SK-N-SH (cell line): Measurements from ENCODE around the gene G6PC2. TPM values are rescaled to one million over a fixed set of nuclear protein-coding genes. Genes with fewer than 3 reads are reported as not detected.

Experiments used
- CTCF ChIA-PET: fragments of 300-600, 350-600 bp; formaldehyde crosslinking; extraction: SDS; loops from one replicate; lab custom pipeline; 2021; lab: Yijun Ruan, JAX
- POLR2A ChIA-PET: fragments of 350-600 bp; sonication (Branson Sonifier 250); formaldehyde crosslinking; extraction: SDS; loops from one replicate; lab custom pipeline; 2020; ENCODE audit warnings: antibody characterized with exemption, inconsistent platforms; lab: Yijun Ruan, JAX
- DNase-seq: peaks from one replicate; pipeline ENCODE4 v3.0.0; 2012
- H2AFZ ChIP-seq: fragments of 200-600 bp; sonication (generic); 2 replicates; pipeline ENCODE4 v1.8.1; 2016; ENCODE audit warnings: antibody characterized with exemption, mild to moderate bottlenecking, low read depth
- H3F3A ChIP-seq: fragments of 200-600 bp; sonication (generic); replicated peaks from 2 replicates; pipeline ENCODE3; 2016; ENCODE audit warnings: antibody characterized with exemption, mild to moderate bottlenecking; ENCODE audit not compliant: insufficient read depth
- H3K27ac ChIP-seq, 2 experiments: fragments of 200-500 bp in 1 of 2; fragments of 200-600 bp in 1 of 2; sonication (Bioruptor generic) in 1 of 2; sonication (generic), shearing (Covaris generic) in 1 of 2; 2 replicates each; pipeline versions ENCODE4 v1.5.1 to v1.6.1; 2014 to 2016; ENCODE audit warnings: low read depth in 2 of 2, inconsistent platforms in 1 of 2, low read length in 1 of 2, mild to moderate bottlenecking in 1 of 2, mixed read lengths in 1 of 2
- H3K27me3 ChIP-seq: fragments of 200-600 bp; sonication (generic), shearing (Covaris generic); 2 replicates; pipeline ENCODE4 v1.6.1; 2016; ENCODE audit warnings: mixed run types; ENCODE audit not compliant: insufficient read depth
- H3K36me3 ChIP-seq, 2 experiments: fragments of 200-500 bp in 1 of 2; fragments of 200-600 bp in 1 of 2; sonication (Bioruptor generic) in 1 of 2; sonication (generic) in 1 of 2; replicated peaks in 1 of 2; 2 replicates each; pipeline versions ENCODE3 to v1.5.1; 2014 to 2016; ENCODE audit warnings: low read length in 1 of 2, mild to moderate bottlenecking in 1 of 2; ENCODE audit not compliant: insufficient read depth in 2 of 2, control insufficient read depth in 1 of 2
- H3K4me1 ChIP-seq, 2 experiments: fragments of 200-500 bp in 1 of 2; fragments of 200-600 bp in 1 of 2; sonication (Bioruptor generic) in 1 of 2; sonication (generic), shearing (Covaris generic) in 1 of 2; 2 replicates each; pipeline versions ENCODE4 v1.5.1 to v1.6.1; 2014 to 2016; ENCODE audit warnings: low read depth in 1 of 2, low read length in 1 of 2, mixed run types in 1 of 2; ENCODE audit not compliant: insufficient read depth in 2 of 2, control insufficient read depth in 1 of 2
- H3K4me2 ChIP-seq: fragments of 200-600 bp; sonication (generic), shearing (Covaris generic); 2 replicates; pipeline ENCODE4 v1.6.1; 2017; ENCODE audit warnings: mixed run types
- H3K4me3 ChIP-seq, 2 experiments: fragments of 200-500 bp in 1 of 2; fragments of 200-600 bp in 1 of 2; sonication (Bioruptor generic) in 1 of 2; sonication (generic), shearing (Covaris generic) in 1 of 2; 2 replicates each; pipeline versions ENCODE4 v1.5.1 to v1.8.1; 2014 to 2016; ENCODE audit warnings: low read depth in 2 of 2, inconsistent platforms in 1 of 2, low read length in 1 of 2, mild to moderate bottlenecking in 1 of 2, mixed read lengths in 1 of 2, moderate library complexity in 1 of 2
- H3K79me2 ChIP-seq: fragments of 200-600 bp; sonication (generic); 2 replicates; pipeline ENCODE4 v1.8.1; 2017; ENCODE audit warnings: mild to moderate bottlenecking; ENCODE audit not compliant: insufficient read depth
- H3K9ac ChIP-seq: fragments of 200-600 bp; sonication (generic); 2 replicates; pipeline ENCODE4 v1.6.1; 2017; ENCODE audit warnings: mixed run types
- H3K9me2 ChIP-seq: fragments of 200-600 bp; sonication (generic); 2 replicates; pipeline ENCODE4 v1.6.1; 2017; ENCODE audit warnings: mixed run types
- H3K9me3 ChIP-seq: fragments of 200-600 bp; sonication (generic); 2 replicates; pipeline ENCODE4 v1.6.1; 2017; ENCODE audit warnings: mixed run types, mild to moderate bottlenecking, moderate library complexity
- H4K20me1 ChIP-seq: fragments of 200-600 bp; sonication (generic); 2 replicates; pipeline ENCODE4 v1.6.1; 2017; ENCODE audit warnings: mild to moderate bottlenecking, mixed run types; ENCODE audit not compliant: insufficient read depth
- CHD2 ChIP-seq: fragments of 150-350 bp; IDR thresholded peaks from 2 replicates; pipeline ENCODE4 v1.6.1; 2018; ENCODE audit warnings: low read length; ENCODE audit not compliant: partially characterized antibody
- EZH2phosphoT487 ChIP-seq: fragments of 200-600 bp; sonication (generic); IDR thresholded peaks from 2 replicates; pipeline ENCODE4 v1.6.1; 2017; ENCODE audit warnings: low read depth, mixed run types, mild to moderate bottlenecking, antibody characterized with exemption, moderate library complexity, borderline replicate concordance
- FOXM1 ChIP-seq: IDR thresholded peaks from 2 replicates; pipeline ENCODE4 v1.4.0; 2012; ENCODE audit warnings: low read depth, mild to moderate bottlenecking
- JUND ChIP-seq: IDR thresholded peaks from 2 replicates; pipeline ENCODE4 v1.4.0; 2012
- MXI1 ChIP-seq: IDR thresholded peaks from 2 replicates; pipeline ENCODE4 v1.6.1; 2012; ENCODE audit warnings: mild to moderate bottlenecking, low read depth, low read length, improper control_type of control experiment
- PBX3 ChIP-seq: IDR thresholded peaks from 2 replicates; pipeline ENCODE4; 2012
- RCOR1 ChIP-seq: fragments of 150-350 bp; IDR thresholded peaks from 2 replicates; pipeline ENCODE4 v1.6.1; 2017; ENCODE audit warnings: antibody characterized with exemption, low read length
- RFX5 ChIP-seq: IDR thresholded peaks from 2 replicates; pipeline ENCODE4 v1.6.1; 2012; ENCODE audit warnings: mild to moderate bottlenecking, improper control_type of control experiment, low read length
- YY1 ChIP-seq: IDR thresholded peaks from 2 replicates; pipeline ENCODE4 v1.4.0; 2012; ENCODE audit warnings: low read depth, mild to moderate bottlenecking
- ZBTB33 ChIP-seq: IDR thresholded peaks from 2 replicates; pipeline ENCODE4 v1.4.0; 2012; ENCODE audit warnings: low read depth, borderline replicate concordance
- WGBS: methylation state at CpG from one replicate; pipeline ENCODE4 v1.1.6; 2017; ENCODE audit warnings: low lambda C conversion rate; 5-methylcytosine and 5-hydroxymethylcytosine counted together
- polyA plus RNA-seq, 3 experiments: library from polyadenylated mRNA; depleted of rRNA; stranded (reverse); fragments of >200 nt; gene quantifications; 2 replicates each; pipeline ENCODE4 v1.2.3, GENCODE V29; 2012
- TF ChIP-seq, protein P1 (sequence below): IDR thresholded peaks from 2 replicates; pipeline ENCODE4 v1.4.0; 2012; ENCODE audit warnings: low read depth, borderline replicate concordance
- TF ChIP-seq, protein P2 (sequence below): IDR thresholded peaks from 2 replicates; pipeline ENCODE4 v1.6.1; 2012; ENCODE audit warnings: mild to moderate bottlenecking, low read depth, low read length, moderate library complexity

G6PC2 gene
- polyA plus RNA-seq, 1 of the 3 experiments (the other 2 are of a cell fraction): not detected

- H3K9ac ChIP-seq: no peak overlapping the region
- DNase-seq: no peak
- H3F3A ChIP-seq: peaks cover 6% of the 10 kb centered on the region
- H3K36me3 ChIP-seq: no peaks in the 10 kb centered on the region
- no peaks in the 10 kb centered on the region for H3K9me3 ChIP-seq
- 47% methylated on average over 3 of the region's 3 CpGs for WGBS
- no peak overlapping the region for H2AFZ ChIP-seq
- no peaks in the 10 kb centered on the region for H3K27me3 ChIP-seq
- ChIA-PET POLR2A (no interaction called here), CTCF (interaction anchor here (0.9 kb wide), 1 partner anchor 17 kb away, joined by 3 read pairs; no protein-coding TSS in a partner anchor)
- H3K79me2 ChIP-seq: peaks cover 17% of the 10 kb centered on the region
- TF ChIP-seq ZBTB33: no peak
- TF ChIP-seq CHD2: no peak
- TF ChIP-seq JUND: no peak
- TF ChIP-seq RCOR1: no peak
- TF ChIP-seq YY1: no peak
- no peak for TF ChIP-seq MXI1
- no peak for TF ChIP-seq FOXM1
- TF ChIP-seq PBX3: no peak
- TF ChIP-seq, protein P1, sequence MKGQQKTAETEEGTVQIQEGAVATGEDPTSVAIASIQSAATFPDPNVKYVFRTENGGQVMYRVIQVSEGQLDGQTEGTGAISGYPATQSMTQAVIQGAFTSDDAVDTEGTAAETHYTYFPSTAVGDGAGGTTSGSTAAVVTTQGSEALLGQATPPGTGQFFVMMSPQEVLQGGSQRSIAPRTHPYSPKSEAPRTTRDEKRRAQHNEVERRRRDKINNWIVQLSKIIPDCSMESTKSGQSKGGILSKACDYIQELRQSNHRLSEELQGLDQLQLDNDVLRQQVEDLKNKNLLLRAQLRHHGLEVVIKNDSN: no peak
- TF ChIP-seq EZH2phosphoT487: no peak
- TF ChIP-seq, protein P2, sequence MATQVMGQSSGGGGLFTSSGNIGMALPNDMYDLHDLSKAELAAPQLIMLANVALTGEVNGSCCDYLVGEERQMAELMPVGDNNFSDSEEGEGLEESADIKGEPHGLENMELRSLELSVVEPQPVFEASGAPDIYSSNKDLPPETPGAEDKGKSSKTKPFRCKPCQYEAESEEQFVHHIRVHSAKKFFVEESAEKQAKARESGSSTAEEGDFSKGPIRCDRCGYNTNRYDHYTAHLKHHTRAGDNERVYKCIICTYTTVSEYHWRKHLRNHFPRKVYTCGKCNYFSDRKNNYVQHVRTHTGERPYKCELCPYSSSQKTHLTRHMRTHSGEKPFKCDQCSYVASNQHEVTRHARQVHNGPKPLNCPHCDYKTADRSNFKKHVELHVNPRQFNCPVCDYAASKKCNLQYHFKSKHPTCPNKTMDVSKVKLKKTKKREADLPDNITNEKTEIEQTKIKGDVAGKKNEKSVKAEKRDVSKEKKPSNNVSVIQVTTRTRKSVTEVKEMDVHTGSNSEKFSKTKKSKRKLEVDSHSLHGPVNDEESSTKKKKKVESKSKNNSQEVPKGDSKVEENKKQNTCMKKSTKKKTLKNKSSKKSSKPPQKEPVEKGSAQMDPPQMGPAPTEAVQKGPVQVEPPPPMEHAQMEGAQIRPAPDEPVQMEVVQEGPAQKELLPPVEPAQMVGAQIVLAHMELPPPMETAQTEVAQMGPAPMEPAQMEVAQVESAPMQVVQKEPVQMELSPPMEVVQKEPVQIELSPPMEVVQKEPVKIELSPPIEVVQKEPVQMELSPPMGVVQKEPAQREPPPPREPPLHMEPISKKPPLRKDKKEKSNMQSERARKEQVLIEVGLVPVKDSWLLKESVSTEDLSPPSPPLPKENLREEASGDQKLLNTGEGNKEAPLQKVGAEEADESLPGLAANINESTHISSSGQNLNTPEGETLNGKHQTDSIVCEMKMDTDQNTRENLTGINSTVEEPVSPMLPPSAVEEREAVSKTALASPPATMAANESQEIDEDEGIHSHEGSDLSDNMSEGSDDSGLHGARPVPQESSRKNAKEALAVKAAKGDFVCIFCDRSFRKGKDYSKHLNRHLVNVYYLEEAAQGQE: no peak
- TF ChIP-seq RFX5: no peak
- no peaks in the 10 kb centered on the region for H3K9me2 ChIP-seq
- H4K20me1 ChIP-seq: no peaks in the 10 kb centered on the region
- H3K4me2 ChIP-seq: no peak overlapping the region
- H3K27ac ChIP-seq: no peak overlapping the region
- H3K4me1 ChIP-seq: peaks cover 6 to 7% of the 10 kb centered on the region in 2 experiments; a peak in 2 of 4 replicates
- H3K4me3 ChIP-seq: no peak overlapping the region
Measured at GRCh38 chr2:168892327-168892726, 8.8 kb upstream of the G6PC2 start.
